RWPE1 (cell line): ENCODE data around the gene GRAMD1C.

Experiments
- CTCF ChIA-PET: fragments of 350-600 bp; sonication (Branson Sonifier 250); formaldehyde crosslinking; extraction: SDS; loops from one replicate; lab custom pipeline; 2021; lab: Yijun Ruan, JAX
- POLR2A ChIA-PET: fragments of 400-600 bp; formaldehyde crosslinking; extraction: SDS; loops from one replicate; lab custom pipeline; 2020; ENCODE audit warnings: antibody characterized with exemption; ENCODE audit not compliant: low non-redundant PET; lab: Yijun Ruan, JAX
- DNase-seq: peaks from one replicate; pipeline ENCODE4 v3.0.0; 2012; ENCODE audit warnings: low spot score
- H3K27ac ChIP-seq: fragments of 450-650 bp; 2 replicates; pipeline ENCODE4 v1.5.1; 2017
- CTCF ChIP-seq: fragments of 450-650 bp; conservative IDR thresholded peaks from 2 replicates; pipeline ENCODE4 v1.5.1; 2017; ENCODE audit warnings: low read depth, mild to moderate bottlenecking

The GRAMD1C gene

GRCh38 chr3:113914646-113915045 lies 76.1 kb downstream of the GRAMD1C start:
- TF ChIP-seq CTCF = no peak
- H3K27ac ChIP-seq = no peak overlapping the region
- peak; percentile 10 for DNase-seq
- POLR2A ChIA-PET = no interaction called here
- CTCF ChIA-PET = interaction anchor here (0.7 to 3.0 kb wide), 4 partner anchors 70 to 215 kb away, joined by 3 to 38 read pairs (median 8); partner anchors contain the start of gene GRAMD1C

GRCh38 chr3:113927556-113927955 lies 89.0 kb downstream of the GRAMD1C start:
- TF ChIP-seq CTCF = no peak
- ChIA-PET CTCF (no interaction called here), POLR2A (no interaction called here)
- H3K27ac ChIP-seq = no peak overlapping the region
- DNase-seq = no peak

GRCh38 chr3:113946831-113947230 lies 108.2 kb downstream of the GRAMD1C start:
- TF ChIP-seq CTCF = no peak

GRCh38 chr3:113947372-113948014 lies 108.9 kb downstream of the GRAMD1C start, which contains the start of gene ZDHHC23:
ZDHHC23 (plus strand) TSS chr3:113948013; CDS start chr3:113948803, 790 bp downstream.
- CTCF ChIA-PET = no interaction called here
- POLR2A ChIA-PET = no interaction called here

More at GRCh38 chr3:113946831-113947230, 108.2 kb downstream of the GRAMD1C start:
- CTCF ChIA-PET = no interaction called here
- POLR2A ChIA-PET = no interaction called here
- no peak for DNase-seq
- no peak overlapping the region for H3K27ac ChIP-seq

GRCh38 chr3:113948015-113948917 lies 109.7 kb downstream of the GRAMD1C start:
- no peak for TF ChIP-seq CTCF
- peak; percentile 18 for DNase-seq
- POLR2A ChIA-PET = no interaction called here
- CTCF ChIA-PET = interaction anchor here (0.6 kb wide), 1 partner anchor 15 kb away, joined by 3 read pairs; no protein-coding TSS in a partner anchor
- peak overlapping the region; percentile 73 for H3K27ac ChIP-seq

More at GRCh38 chr3:113947372-113948014, 108.9 kb downstream of the GRAMD1C start, which contains the start of gene ZDHHC23:
- peak within 1 kb of the TSS; percentile 73 for H3K27ac ChIP-seq
- DNase-seq = peak; percentile 73
- TF ChIP-seq CTCF = no peak

GRCh38 chr3:113952921-113953320 lies 114.3 kb downstream of the GRAMD1C start:
- DNase-seq = no peak
- POLR2A ChIA-PET = no interaction called here
- TF ChIP-seq CTCF = no peak
- CTCF ChIA-PET = no interaction called here
- H3K27ac ChIP-seq = no peak overlapping the region
